ENCODE results near the gene SYT3. TPM values are rescaled to one million over a fixed set of nuclear protein-coding genes. Genes with fewer than 3 reads are reported as not detected.

Gene SYT3
- total RNA-seq, 1 experiment from 2014 or later = 0.41 TPM

DNA sequence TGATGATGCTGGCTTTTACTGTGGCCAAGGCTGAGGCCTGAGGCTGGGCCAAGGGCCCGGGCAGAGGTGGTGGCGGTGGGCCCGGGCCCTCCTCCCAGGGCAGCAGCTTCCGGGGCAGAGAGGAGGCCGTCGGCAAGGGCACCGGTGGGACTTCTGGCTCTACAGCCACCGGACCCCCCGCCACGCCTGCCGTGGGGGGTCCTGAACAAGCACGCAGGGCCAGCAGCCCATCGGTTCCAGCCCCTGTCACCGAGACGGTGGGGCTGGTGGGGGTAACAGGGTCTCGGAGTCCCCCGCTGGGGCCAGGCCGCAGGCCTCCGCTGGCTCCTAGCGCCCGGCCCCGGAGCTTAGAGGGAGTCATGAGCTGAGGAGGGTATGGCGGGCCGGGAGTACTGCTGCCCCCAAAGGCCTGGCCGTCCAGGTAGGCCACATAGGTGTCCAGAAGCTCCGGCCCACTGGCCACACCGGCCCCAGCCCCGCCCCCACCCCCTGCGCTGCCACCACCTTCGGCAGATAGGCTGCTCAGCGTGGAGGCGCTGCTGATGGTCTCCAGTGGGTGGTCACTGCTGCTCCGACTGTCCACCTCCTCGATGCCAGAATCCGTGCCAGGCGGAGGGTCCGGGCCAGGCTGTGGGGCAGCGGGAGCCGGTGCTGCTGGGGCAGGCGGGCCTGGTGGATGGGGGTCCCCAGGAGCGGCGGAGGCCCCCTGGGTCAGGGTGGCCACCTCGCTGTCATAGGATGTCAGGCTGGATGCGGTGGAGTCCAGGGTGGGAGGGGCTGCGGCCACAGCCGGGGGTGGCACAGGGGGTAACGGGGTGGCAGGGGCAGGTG is 26.9 kb upstream of the SYT3 start:
- Mint-ChIP-seq H3K27ac (ENCODE audit: unreplicated experiment) (no peak overlapping the region), H3K4me3 (ENCODE audit: unreplicated experiment) (no peak overlapping the region), H3K4me1 (ENCODE audit: low read depth, unreplicated experiment) (peaks cover 11% of the 10 kb centered on the region), H3K9me3 (ENCODE audit: unreplicated experiment) (no peaks in the 10 kb centered on the region), H3K27me3 (ENCODE audit: insufficient read depth, unreplicated experiment) (peaks cover 11% of the 10 kb centered on the region), H3K36me3 (ENCODE audit: insufficient read depth, unreplicated experiment) (no peaks in the 10 kb centered on the region)
- CTCF ChIA-PET = interaction anchor here (0.7 kb wide), 1 partner anchor 37 kb away, joined by 3 read pairs; no protein-coding TSS in a partner anchor
- DNase-seq = no peak
- Histone ChIP-seq H3K36me3 (ENCODE audit: control insufficient read depth, insufficient read depth, low read length) (no peaks in the 10 kb centered on the region), H3K4me3 (ENCODE audit: low read depth, low read length) (no peak overlapping the region), H3K9me3 (peaks cover 9% of the 10 kb centered on the region), H3K4me1 (no peaks in the 10 kb centered on the region), H3K27me3 (replicated peaks; ENCODE audit: control insufficient read depth, insufficient read depth, low read length) (no peaks in the 10 kb centered on the region)
- POLR2A ChIA-PET = no interaction called here
- BruUV-seq (replicated peaks) = no TSS peak
- TF ChIP-seq CTCF (IDR thresholded peaks at IDR 0.05; ENCODE audit: insufficient read depth in 1 of 2, low read depth in 1 of 2, low read length in 1 of 2, severe bottlenecking in 1 of 2, unreplicated experiment in 1 of 2) = no peak
- intact Hi-C loops (cut with micrococcal nuclease; ENCODE audit: unreplicated experiment) = no loop called here

GRCh38 chr19:50664204-50664603 is 24.5 kb upstream of the SYT3 start:
- ChIA-PET CTCF (interaction anchor here (0.6 kb wide), 1 partner anchor 126 kb away, joined by 4 read pairs; no protein-coding TSS in a partner anchor), POLR2A (no interaction called here)
- no peak for DNase-seq
- no peak for TF ChIP-seq CTCF (IDR thresholded peaks at IDR 0.05; ENCODE audit: insufficient read depth in 1 of 2, low read depth in 1 of 2, low read length in 1 of 2, severe bottlenecking in 1 of 2, unreplicated experiment in 1 of 2)
- no TSS peak for BruUV-seq (replicated peaks)
- H3K27me3 Mint-ChIP-seq (ENCODE audit: insufficient read depth, unreplicated experiment) = no peaks in the 10 kb centered on the region
- H3K4me3 ChIP-seq (ENCODE audit: low read depth, low read length) = no peak overlapping the region
- intact Hi-C loops (cut with micrococcal nuclease; ENCODE audit: unreplicated experiment) = no loop called here
- H3K36me3 Mint-ChIP-seq (ENCODE audit: insufficient read depth, unreplicated experiment) = no peaks in the 10 kb centered on the region
- H3K27ac Mint-ChIP-seq (ENCODE audit: unreplicated experiment) = no peak overlapping the region
- H3K4me3 Mint-ChIP-seq (ENCODE audit: unreplicated experiment) = no peak overlapping the region
- H3K36me3 ChIP-seq (ENCODE audit: control insufficient read depth, insufficient read depth, low read length) = no peaks in the 10 kb centered on the region
- no peaks in the 10 kb centered on the region for H3K4me1 ChIP-seq
- peaks cover 9% of the 10 kb centered on the region for H3K9me3 ChIP-seq
- H3K27me3 ChIP-seq (replicated peaks; ENCODE audit: control insufficient read depth, insufficient read depth, low read length) = no peaks in the 10 kb centered on the region
- H3K9me3 Mint-ChIP-seq (ENCODE audit: unreplicated experiment) = peaks cover 17% of the 10 kb centered on the region
- H3K4me1 Mint-ChIP-seq (ENCODE audit: low read depth, unreplicated experiment) = no peaks in the 10 kb centered on the region

DNA sequence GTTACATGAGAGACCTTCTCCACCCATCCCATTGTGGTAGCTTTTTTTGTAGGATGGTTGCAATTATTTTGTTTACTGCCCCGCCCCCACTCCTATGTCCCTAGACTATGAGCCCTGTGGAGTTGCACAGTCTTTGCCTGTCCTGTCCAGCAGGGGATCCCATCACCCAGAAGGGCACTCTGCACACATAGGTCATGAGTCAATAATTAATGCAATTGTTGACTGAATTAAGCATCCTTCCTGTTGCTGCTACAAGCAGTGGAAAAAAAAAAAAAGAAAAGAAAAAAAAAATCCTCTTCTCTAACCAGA is 23.8 kb upstream of the SYT3 start:
- CTCF ChIA-PET = interaction anchor here (0.6 kb wide), 1 partner anchor 107 kb away, joined by 4 read pairs; no protein-coding TSS in a partner anchor
- Mint-ChIP-seq H3K27ac (ENCODE audit: unreplicated experiment) (no peak overlapping the region), H3K36me3 (ENCODE audit: insufficient read depth, unreplicated experiment) (no peaks in the 10 kb centered on the region), H3K9me3 (ENCODE audit: unreplicated experiment) (peaks cover 20% of the 10 kb centered on the region), H3K4me1 (ENCODE audit: low read depth, unreplicated experiment) (peaks cover under 1% of the 10 kb centered on the region), H3K27me3 (ENCODE audit: insufficient read depth, unreplicated experiment) (no peaks in the 10 kb centered on the region), H3K4me3 (ENCODE audit: unreplicated experiment) (no peak overlapping the region)
- no peaks in the 10 kb centered on the region for H3K4me1 ChIP-seq
- POLR2A ChIA-PET = no interaction called here
- intact Hi-C loops (cut with micrococcal nuclease; ENCODE audit: unreplicated experiment) = no loop called here
- no peaks in the 10 kb centered on the region for H3K27me3 ChIP-seq (replicated peaks; ENCODE audit: control insufficient read depth, insufficient read depth, low read length)
- peaks cover 9% of the 10 kb centered on the region for H3K9me3 ChIP-seq
- TF ChIP-seq CTCF (IDR thresholded peaks at IDR 0.05; ENCODE audit: insufficient read depth in 1 of 2, low read depth in 1 of 2, low read length in 1 of 2, severe bottlenecking in 1 of 2, unreplicated experiment in 1 of 2) = no peak
- no TSS peak for BruUV-seq (replicated peaks)
- no peak overlapping the region for H3K4me3 ChIP-seq (ENCODE audit: low read depth, low read length)
- DNase-seq = no peak
- H3K36me3 ChIP-seq (ENCODE audit: control insufficient read depth, insufficient read depth, low read length) = no peaks in the 10 kb centered on the region
